Activated T-cell treated with anti-CD3 and anti-CD28 coated beads for 24 hours (primary cell): ENCODE data around the gene UNC93A.
"Not testable (repeated sequence)": the region's sequence is repeated elsewhere in the genome, so short reads cannot be mapped to it uniquely, and the experiment has no call there.

ENCODE experiments used
- DNase-seq: peaks from one replicate; pipeline ENCODE4 v3.0.0-alpha.2; 2020; ENCODE audit warnings: low read depth

Gene UNC93A

DNA sequence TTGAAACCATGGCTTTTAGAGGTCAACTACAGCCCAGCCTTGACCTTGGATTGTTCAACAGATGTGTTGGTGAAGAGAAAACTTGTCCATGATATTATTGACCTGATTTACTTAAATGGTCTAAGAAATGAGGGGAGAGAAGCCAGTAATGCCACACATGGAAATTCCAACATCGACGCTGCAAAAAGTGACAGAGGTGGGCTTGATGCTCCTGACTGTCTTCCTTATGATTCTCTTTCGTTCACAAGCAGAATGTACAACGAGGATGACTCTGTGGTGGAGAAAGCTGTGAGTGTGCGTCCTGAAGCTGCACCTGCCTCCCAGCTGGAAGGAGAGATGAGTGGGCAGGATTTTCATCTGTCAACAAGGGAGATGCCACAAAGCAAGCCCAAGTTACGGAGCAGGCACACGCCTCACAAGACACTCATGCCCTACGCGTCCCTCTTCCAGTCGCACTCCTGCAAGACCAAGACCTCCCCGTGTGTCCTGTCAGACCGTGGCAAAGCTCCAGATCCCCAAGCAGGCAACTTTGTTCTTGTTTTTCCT, 50.0 kb downstream of the UNC93A start:
- no peak for DNase-seq

DNA sequence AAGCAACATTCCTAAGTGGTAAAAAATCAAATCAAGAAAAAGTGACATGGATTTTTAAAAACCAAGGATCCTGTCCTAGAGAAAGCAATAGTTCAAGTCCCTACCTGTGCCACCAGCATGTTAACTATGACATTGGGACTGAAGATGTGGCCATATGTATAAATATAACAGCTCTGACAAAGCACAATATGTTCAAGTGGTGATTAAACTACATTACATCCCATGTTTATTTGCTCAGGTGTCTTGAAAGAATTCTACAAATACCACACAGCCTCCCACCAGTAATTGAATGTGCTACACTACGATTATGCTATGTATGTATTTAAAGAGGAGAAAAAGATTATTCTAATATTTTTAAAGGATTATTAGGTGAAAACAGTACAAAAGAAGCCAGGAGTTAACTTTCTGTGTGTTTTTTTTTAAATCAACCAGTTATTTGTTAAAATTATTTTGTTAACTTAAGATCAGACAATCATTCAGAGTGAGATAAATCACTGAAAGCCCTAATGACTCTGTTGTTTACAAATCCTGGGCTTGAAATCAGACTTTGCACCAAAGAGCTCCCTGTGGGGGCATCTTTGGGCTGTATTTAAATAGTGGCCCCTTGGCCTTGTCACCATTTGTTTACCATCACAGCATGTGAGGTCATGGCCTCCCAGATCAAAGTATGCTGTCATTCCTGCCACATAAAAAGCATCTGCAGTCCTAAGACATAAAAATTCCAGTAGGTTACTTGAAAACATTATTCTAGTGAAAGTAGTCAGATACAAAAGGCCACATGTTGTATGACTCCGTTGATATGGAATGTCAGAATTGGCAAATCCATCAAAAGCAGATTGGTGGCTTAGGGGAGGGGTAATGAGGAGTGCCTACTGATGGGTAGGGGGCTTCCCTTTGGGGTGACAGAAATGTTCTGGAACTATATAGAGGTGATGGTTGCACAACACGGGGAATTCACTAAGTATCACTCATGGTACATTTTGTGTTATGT, 50.8 kb downstream of the UNC93A start:
- DNase-seq, result no peak

DNA sequence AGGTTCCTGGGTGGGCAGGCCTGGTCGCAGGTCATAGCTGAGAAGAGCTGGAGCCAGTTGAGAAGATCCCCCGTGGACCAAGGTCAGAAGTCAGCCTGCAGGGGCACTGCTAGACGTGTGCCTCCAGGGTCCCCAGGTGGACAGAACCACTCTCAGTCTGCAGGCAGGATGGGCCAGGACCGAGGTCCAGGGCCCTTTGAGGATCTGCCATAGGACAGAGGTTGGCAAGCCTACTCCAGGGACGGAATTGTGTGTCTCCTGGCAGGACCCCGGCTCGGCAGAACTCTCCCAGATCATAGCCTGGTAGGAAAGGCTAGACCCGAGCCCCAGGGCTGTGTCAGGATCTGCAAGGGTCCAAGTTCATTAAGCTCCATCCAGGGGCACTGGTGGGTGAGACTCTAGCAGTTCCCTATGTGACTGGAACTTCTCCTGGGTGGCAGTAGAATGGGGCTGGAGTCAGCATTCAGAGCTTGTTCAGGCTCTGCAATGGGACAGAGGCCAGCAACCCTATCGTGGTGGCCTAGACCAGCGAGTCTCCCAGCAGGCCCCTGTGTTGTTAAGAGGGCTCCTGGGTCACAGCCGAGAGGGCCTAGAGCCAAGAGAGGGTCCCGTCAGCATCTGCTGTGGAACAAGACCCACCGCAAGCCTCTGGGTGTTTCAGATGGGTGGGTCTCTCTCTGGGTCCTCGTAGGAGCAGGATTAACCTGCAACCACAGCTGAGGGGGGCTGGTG, 51.9 kb downstream of the UNC93A start:
- DNase-seq, result no peak

DNA sequence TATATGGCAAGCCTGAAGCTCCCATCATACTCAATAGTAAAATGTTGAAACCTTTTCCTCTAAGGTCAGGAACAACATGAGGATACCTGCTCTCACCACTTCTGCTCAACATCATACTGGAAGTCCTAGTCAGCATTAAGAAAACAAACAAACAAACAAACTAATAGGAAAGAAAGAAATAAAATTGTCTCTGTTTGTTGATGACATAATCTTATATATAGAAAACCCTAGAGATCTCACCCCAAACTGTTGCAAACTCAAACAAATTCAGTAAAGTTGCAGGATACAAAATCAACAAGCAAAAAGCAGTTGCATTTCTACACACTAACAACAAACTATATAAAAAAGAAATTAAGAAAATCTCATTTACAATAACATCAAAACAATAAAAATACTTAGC, 54.2 kb downstream of the UNC93A start:
- no peak for DNase-seq

DNA sequence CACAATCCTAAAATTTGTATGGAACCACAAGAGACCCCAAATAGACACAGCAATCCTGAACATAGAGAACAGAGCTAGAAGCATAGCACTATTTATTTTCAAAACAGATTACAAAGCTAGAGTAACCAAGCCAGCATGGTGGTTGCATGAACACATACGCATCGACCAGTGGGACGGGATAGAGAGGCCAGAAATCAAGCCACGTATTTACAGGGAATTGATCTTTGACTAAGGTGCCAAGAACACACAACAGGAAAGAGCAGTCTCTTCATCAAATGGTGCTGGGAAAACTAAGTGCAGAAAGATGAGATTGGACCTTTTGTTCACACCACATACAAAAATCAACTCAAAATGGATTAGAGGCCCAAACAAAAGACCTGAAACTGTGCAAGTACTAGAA, 54.8 kb downstream of the UNC93A start:
- DNase-seq, result no peak

DNA sequence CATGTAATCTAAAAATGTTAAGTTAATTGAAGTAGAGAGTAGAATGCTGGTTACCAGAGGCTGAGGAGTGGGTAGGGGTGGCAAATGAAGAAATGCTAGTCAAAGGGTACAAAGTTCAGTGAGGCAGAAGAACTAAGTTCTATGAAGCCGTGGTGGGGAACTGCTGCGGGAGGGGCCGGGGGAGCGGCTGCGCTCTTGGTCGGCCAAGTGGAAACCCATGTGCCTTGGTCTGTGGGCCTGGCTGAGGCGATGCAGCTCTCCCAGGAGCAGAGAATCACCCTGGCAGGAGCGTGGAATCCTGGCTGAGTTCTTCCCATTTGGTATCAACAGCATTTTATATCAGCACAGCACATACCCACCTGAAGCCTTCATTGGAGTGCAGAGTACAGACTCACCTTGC, 56.1 kb downstream of the UNC93A start:
- no peak for DNase-seq

DNA sequence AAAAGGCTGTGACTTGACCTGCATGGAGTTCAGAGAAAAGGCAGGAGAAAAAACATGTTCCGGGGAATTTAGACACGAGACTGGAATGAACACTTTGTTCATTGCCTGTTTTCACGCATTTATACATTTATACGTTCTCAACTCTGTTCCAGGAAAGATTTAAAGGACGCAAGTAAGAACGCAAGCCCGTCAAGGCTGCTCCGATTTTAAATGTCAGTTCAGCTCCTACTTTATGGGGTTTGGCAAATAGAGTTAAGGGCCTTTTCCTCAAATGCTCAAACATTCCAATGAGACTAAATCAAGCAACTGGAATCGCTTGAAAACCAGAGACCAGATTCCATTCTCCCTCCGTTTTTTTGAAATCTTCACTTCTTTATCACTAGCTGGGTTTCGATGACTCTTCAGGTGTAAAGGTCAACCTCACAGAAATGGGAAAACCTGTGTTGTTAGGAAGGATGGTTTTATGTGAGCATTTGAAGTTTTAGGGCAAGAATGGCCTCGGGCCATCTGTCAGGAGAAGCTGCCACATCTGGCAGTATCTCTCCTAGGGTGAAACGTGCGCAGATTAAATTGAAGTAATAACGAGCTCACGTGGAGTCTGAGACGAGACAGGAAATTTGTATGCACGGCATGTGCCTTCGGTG, 58.6 kb downstream of the UNC93A start:
- no peak for DNase-seq

DNA sequence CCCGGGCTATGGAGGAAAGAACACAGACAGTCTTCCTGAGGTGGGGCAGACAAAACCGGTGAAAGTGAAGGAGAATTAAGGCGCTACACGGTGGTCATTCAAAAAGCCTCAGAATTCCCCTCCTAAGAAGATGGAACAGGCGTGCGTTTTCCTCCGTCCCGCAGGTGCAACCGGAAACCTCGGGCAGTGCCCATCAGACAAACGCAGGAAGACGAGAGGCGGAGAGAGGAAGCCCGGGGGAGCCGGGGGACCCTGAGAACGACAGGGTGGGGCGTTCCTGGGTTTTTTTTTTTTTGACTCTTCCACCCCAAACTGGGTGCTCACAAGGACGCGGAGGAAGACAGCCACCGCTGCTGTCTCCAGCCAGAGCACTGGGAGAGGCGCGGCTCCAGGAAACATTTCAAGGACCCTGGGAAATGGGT, 59.2 kb downstream of the UNC93A start:
- no peak for DNase-seq

DNA sequence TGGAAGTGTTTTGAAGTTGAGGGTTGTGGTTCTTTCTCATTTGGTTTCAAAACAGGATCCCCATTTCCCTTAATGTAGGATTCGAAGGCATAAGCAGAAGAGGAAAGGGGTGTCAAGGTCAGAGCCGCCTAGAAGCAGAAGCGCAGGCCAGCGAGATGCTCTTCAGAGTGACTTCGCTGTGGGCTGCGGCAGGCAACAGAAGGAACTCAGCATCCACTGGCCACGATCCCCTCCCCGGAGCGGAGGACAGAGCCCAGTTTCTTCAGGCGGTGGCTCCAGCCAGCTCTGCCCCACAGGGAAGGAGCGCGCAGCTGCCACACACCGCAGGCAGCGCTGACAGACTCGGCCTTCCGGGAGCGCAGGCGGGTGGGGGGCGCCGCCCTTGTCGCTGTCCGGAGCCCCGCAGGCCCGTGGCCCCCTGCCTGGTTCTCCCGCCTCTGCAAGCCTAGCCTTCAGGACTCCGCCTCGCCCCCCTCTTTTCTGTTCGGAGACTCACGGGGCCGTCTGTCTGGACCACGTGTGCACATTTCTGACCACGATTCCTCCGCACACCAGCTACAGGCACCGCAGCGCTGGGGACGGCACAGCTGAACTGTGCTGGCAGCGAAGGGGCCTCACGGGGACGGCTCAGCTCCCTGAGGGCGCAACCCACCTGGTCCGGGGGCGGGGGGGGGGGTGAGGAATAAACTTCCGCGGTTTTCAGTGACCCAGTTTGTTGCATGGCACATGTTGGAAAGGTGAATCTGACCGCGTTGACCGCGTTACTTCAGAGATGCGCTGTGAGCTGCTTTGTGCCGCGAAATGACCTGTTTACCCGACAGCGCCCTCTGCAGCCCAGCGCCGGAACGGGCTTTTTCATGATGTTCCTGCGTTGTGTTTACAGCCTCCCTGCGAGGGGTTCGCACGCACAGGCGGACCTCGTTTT, 59.9 kb downstream of the UNC93A start:
- DNase-seq, result peak; percentile 83

DNA sequence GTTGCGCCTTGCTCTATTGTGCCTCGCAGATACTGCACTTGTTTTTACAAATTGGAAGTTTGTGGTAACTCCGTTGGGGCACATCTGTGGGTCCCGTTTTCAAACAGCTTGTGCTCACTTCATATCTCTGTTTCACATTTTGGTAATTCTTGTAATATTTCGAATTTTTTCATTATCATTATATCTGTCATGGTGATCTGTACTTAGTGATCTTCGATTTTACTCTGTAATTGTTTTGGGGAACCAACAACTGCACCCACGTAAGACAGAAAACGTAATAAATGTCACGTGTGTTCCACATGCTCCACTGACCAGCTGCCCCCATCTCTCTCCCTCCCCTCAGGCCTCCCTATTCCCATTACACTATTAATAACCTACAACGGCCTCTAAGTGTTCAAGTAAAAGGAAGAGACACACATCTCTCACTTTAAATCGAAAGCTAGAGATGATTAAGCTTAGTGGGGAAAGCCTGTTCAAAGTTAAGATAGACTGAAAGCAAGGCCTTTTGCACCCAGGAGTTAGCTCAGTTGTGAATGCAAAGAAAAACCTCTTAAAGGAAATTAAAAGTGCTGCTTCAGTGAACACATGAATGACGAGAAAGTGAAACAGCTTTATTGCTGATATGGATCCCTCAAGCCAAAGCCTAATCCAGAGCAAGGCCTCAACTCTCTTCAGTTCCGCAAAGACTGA, 60.7 kb downstream of the UNC93A start:
- DNase-seq, result no peak

DNA sequence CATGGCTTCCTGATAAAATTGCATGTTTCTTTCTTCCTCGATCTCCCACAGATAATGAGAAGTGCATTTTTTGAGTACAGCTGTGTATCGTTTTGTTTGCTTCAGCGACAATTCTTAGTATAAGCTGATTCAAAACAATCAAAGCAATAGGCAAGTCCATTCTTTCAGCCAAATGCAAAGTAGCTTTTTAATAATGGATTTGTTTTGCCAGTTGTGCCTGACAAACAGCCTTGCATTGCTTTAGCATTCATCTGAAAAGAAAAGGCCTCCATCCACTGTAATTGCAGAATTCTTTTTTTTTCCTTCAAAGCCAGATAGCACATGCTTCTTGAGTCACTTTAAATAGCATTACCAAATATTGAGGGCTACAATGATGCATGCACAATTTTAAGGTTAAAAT, 65.8 kb downstream of the UNC93A start:
- DNase-seq, result no peak

DNA sequence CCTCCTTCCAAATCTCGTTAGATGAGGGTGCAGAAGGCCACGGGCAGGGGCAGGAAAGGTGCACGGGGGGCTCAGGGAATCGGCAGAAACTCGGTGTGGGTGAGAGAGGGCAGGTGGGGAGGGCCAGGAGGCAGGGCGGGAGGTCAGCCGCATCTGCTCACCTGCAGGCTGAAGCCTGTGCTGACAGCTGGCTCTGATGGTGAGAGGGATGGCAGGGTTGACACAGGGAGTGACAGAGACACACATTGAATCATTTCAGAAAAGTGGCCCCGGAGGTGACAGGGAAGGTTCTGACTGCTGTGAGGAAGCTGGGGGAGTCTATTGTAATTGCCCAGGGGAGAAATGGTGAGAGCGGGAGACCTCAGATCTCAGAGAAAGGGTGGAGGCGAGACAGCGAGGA, 67.3 kb downstream of the UNC93A start:
- not testable (repeated sequence) for DNase-seq

DNA sequence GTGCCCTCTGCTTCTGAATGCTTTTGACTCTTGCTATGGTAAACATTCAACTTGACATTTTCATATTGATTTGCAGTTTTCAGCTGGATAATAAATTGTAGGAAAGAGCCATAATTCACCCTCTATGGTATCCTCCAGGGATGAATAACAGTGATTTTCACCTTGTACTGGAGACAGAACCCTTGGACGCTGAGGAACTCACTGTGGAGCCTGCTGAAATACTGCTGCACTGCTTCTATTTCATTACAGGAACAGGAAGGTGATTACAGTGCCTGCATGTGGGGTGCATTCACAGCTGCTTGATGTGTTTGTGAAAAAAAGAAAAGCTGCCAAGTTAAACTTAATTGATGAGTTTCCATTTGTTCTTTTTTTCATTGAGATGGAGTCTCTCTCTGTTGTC, 70.1 kb downstream of the UNC93A start:
- not testable (repeated sequence) for DNase-seq
